Lower leg skin (tissue), 4 donors: Measurements from ENCODE around the gene ZMYND11. TPM values are rescaled to one million over a fixed set of nuclear protein-coding genes. Genes with fewer than 3 reads are reported as not detected.
A peak's percentile ranks its signal among the peaks of the same experiment; 100 is the strongest.

Experiments
- DNase-seq, 2 donors: peaks; one replicate each; pipeline ENCODE4 v3.0.0-alpha.2; 2019; ENCODE audit warnings: low spot score in 2 of 2
- H3K4me3 ChIP-seq: fragments of 200-600 bp; sonication (generic); 2 replicates; pipeline ENCODE4 v1.5.1; 2017; ENCODE audit warnings: mild to moderate bottlenecking, low read depth; ENCODE audit not compliant: poor library complexity, severe bottlenecking
- CTCF ChIP-seq, 3 donors: fragments of 450-650 bp; IDR thresholded peaks; one replicate each; pipeline ENCODE4 v1.5.1; 2016; ENCODE audit warnings: antibody characterized with exemption in 3 of 3, mild to moderate bottlenecking in 3 of 3, moderate library complexity in 2 of 3
- POLR2A ChIP-seq, 2 donors: fragments of 450-650 bp; IDR thresholded peaks; one replicate each; pipeline ENCODE4 v1.6.1; 2016 to 2017; ENCODE audit warnings: antibody characterized with exemption in 2 of 2, mild to moderate bottlenecking in 1 of 2, moderate library complexity in 1 of 2
- WGBS, 2 donors: methylation state at CpG; one replicate each; pipeline ENCODE4 v1.1.5; 2018; 5-methylcytosine and 5-hydroxymethylcytosine counted together
- intact Hi-C: fragments of 100-400 bp; cut with DNase I; formaldehyde crosslinking; loops from one replicate; pipeline ENCODE4 v1.15.0; 2023; ENCODE audit warnings: low total_unique reads
- total RNA-seq, 4 donors: library from RNA; depleted of rRNA; stranded (reverse); fragments of >200 nt; gene quantifications; one replicate each; pipeline ENCODE4 v1.1.0, GENCODE V29; 2016

Gene ZMYND11
- total RNA-seq, 4 donors from 2014 or later = 41.0 to 50.8 (median 47.7) TPM

GRCh38 chr10:124874-125273 is 10.4 kb upstream of the ZMYND11 start:
- no peak for DNase-seq
- WGBS, 2 donors = 90 to 98% methylated on average over 1 of the region's 1 CpG
- intact Hi-C loops = no loop called here
- H3K4me3 ChIP-seq = no peak overlapping the region
- TF ChIP-seq POLR2A (IDR thresholded peaks at IDR 0.05) = no peak
- no peak for TF ChIP-seq CTCF (IDR thresholded peaks at IDR 0.05)

GRCh38 chr10:127612-128432 is 7.4 kb upstream of the ZMYND11 start:
- no peak overlapping the region for H3K4me3 ChIP-seq

GRCh38 chr10:129810-130209 is 5.4 kb upstream of the ZMYND11 start:
- no peak overlapping the region for H3K4me3 ChIP-seq
- 37 to 42% methylated on average over 4 of the region's 4 CpGs for WGBS, 2 donors
- DNase-seq = no peak
- intact Hi-C loops = no loop called here
- no peak for TF ChIP-seq POLR2A (IDR thresholded peaks at IDR 0.05)

More at GRCh38 chr10:127612-128432, 7.4 kb upstream of the ZMYND11 start:
- 83 to 84% methylated on average over 9 of the region's 9 CpGs for WGBS, 2 donors
- intact Hi-C loops = no loop called here
- no peak for DNase-seq
- TF ChIP-seq CTCF (IDR thresholded peaks at IDR 0.05) = no peak
- no peak for TF ChIP-seq POLR2A (IDR thresholded peaks at IDR 0.05)

- intact Hi-C loops = no loop called here
- H3K4me3 ChIP-seq = no peak overlapping the region
- no peak for DNase-seq
- 68 to 70% methylated on average over 10 of the region's 10 CpGs for WGBS, 2 donors
- TF ChIP-seq POLR2A (IDR thresholded peaks at IDR 0.05) = no peak
- no peak for TF ChIP-seq CTCF (IDR thresholded peaks at IDR 0.05)
These were observed 2.0 kb upstream of the ZMYND11 start for GRCh38 chr10:132946-133898.

- intact Hi-C loops = no loop called here
- WGBS, 2 donors = 1% methylated on average over 43 to 51 of the region's 84 CpGs
- no peak for DNase-seq
These were observed 766 bp upstream of the ZMYND11 start for GRCh38 chr10:134247-135131.

More at GRCh38 chr10:134247-135131, 766 bp upstream of the ZMYND11 start:
- TF ChIP-seq CTCF (IDR thresholded peaks at IDR 0.05) (no peak), POLR2A (IDR thresholded peaks at IDR 0.05) (no peak)
- H3K4me3 ChIP-seq = peak overlapping the region; percentile 70
